DMS114 treated with DMSO at 0.1 percent for 48 hours (cell line): Measurements from ENCODE around the gene SGCD.

Experiments
- DNase-seq: peaks from one replicate; lab custom pipeline; 2025; ENCODE audit not compliant: unreplicated experiment; lab: John Stamatoyannopoulos, UW

Gene SGCD

GRCh38 chr5:156755421-156756087, 428.6 kb downstream of the SGCD start:
- DNase-seq, result no peak

- no peak for DNase-seq
Measured at GRCh38 chr5:156758011-156758791, 431.2 kb downstream of the SGCD start.

- no peak for DNase-seq
Measured at GRCh38 chr5:156759156-156759555, 432.2 kb downstream of the SGCD start.

- DNase-seq, result no peak
Measured at GRCh38 chr5:156762771-156763170, 435.8 kb downstream of the SGCD start.

GRCh38 chr5:156764176-156764971, 437.4 kb downstream of the SGCD start:
- DNase-seq, result no peak

- DNase-seq, result no peak
Measured at GRCh38 chr5:156774273-156774672, 447.3 kb downstream of the SGCD start.

- no peak for DNase-seq
Measured at GRCh38 chr5:156778139-156778706, 451.3 kb downstream of the SGCD start.

GRCh38 chr5:156778752-156779151, 451.8 kb downstream of the SGCD start:
- DNase-seq, result no peak

GRCh38 chr5:156779436-156779835, 452.5 kb downstream of the SGCD start:
- DNase-seq, result no peak

GRCh38 chr5:156783092-156783491, 456.1 kb downstream of the SGCD start:
- no peak for DNase-seq

GRCh38 chr5:156794687-156795086, 467.7 kb downstream of the SGCD start:
- DNase-seq, result no peak

- no peak for DNase-seq
Measured at GRCh38 chr5:156798201-156798600, 471.2 kb downstream of the SGCD start.

GRCh38 chr5:156799171-156799570, 472.2 kb downstream of the SGCD start:
- no peak for DNase-seq

GRCh38 chr5:156800929-156801328, 474.0 kb downstream of the SGCD start:
- no peak for DNase-seq

- DNase-seq, result no peak
Measured at GRCh38 chr5:156802501-156802900, 475.5 kb downstream of the SGCD start.

GRCh38 chr5:156803404-156803803, 476.4 kb downstream of the SGCD start:
- DNase-seq, result no peak

GRCh38 chr5:156812959-156813358, 486.0 kb downstream of the SGCD start:
- DNase-seq, result no peak

GRCh38 chr5:156815988-156816599, 489.1 kb downstream of the SGCD start:
- peak; percentile 9 for DNase-seq
